ENCODE data around the gene HMGXB4.

The HMGXB4 gene

DNA sequence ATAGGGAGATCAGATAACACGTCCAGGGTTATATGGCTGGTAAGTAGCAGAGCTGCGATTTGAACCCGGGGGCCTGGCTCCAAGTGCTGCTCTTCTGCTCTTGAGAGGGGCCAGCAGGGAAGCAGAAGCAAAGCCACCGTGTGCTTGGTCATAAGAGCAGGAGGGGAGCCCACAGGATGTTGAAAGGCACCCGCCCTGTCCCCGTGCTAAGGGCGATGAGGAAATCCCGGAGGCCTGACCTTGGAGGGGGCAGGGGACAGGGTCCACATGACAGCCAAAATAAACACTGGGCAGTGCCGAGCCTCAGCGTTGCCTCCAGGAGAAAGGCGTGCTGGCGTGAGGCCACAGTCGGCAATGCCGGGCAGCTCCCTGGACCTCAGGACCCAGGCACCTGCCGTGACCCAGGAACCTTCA is 71.2 kb downstream of the HMGXB4 start:
- DNase-seq = peak; percentile 78

DNA sequence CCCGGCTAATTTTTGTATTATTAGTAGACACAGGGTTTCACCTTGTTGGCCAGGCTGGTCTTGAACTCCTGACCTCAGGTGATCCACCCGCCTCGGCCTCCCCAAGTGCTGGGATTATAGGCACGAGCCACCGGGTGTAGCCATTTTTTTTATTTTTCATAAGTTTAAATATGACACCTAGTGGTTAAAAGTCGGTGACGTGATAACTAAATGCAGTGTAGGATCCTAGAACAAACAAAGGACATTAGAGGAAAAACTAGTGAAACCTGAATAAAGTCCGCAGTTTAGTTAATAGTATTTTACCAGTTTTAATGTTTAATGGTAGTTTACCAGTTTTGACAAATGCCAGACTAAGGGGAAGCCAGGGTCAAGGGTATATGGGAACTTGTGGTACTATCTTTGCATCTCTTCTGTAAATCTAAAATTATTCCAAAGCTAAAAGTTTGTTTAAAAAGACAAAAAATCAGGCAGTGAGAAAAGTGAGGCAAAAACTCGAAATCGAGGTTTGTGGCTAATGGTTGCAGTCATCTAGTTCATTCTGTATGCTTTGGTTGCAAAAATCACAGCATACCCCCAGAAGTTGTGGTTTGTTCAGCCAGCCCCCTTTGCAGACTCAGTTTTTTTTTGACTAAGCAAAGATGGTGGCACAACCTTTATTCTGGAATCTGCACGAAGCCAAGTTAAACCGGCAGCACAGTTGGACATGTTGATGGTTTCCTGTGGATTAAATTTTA is 72.0 kb downstream of the HMGXB4 start:
- no peak for DNase-seq

DNA sequence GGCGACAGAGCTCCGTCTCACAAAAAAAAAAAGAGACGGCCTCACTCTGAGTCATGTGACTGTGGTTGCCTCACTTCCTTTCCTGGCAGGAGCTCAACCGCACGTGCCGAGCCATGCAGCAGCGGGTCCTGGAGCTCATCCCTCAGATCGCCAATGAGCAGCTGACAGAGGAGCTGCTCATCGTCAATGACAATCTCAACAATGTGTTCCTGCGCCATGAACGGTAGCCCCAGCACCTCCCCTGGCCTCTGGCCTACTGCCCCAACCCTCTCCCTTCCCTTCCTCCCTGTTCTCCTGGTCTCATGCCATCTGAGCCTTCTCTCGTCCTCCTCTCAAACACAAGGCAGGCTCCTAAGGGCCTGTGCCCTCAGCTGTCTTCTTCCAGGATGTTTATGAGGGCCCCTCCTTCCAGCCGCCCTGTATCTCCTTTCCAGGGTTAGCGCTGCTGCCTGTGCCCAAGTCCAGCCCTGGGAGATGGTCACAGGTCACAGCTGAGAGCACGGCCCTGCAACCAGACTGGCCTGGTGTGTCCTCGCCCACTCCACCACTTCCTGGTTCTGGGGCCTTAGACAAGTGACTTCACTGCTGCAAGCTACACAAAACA is 73.1 kb downstream of the HMGXB4 start:
- DNase-seq = peak; percentile 89

DNA sequence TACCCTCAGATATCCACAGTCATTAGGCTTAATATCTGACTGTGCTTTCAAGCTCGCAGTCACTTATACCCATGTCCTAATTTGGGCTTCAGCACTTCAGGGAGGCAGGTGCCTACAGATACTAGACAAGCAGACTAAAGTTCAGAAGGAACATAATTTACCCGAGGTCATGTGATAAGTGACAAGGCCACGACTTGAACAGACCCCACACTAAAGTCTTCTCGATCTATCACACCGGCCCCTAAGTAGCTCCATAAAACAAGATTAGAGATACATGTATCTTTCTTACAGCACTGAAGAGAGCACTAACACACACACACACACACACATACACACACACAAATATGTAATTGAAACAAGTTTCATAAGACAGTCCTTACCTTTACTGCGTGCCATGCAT is 75.0 kb downstream of the HMGXB4 start:
- DNase-seq = no peak

DNA sequence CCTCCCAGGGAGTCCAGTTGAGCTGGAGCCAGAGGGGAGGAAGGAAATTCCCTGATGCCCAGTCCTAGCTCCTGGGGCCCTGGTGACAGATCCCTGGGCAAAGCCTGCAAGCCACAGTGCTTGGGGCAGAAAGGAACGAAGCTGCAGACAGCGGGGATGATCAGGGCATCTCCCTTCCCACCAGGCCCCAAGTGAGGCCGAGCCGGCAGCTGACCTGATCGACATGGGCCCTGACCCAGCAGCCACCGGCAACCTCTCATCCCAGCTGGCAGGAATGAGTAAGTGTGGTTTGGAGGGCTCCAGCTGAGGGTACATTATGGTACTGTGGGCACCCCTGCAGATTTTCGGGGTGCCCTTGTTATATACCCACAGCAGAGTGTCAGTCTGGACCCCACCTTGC is 75.9 kb downstream of the HMGXB4 start:
- no peak for DNase-seq

DNA sequence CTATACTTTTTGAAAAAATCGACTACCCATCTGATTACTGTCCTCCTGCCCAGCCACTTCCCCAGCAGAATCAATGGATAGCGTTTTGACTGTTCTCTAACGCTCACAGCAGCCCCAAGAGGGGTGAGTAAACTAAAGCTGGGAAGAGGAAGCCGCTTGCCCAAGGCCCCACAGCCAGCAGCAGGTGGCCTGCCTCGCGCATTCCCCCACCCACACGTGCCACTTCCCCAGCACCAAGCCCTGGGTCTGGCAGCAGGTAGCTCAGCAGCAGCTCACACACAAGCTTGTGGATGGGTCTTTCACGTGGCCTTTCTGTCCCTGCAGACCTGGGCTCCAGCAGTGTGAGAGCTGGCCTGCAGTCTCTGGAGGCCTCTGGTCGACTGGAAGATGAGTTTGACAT is 76.7 kb downstream of the HMGXB4 start:
- DNase-seq = no peak

DNA sequence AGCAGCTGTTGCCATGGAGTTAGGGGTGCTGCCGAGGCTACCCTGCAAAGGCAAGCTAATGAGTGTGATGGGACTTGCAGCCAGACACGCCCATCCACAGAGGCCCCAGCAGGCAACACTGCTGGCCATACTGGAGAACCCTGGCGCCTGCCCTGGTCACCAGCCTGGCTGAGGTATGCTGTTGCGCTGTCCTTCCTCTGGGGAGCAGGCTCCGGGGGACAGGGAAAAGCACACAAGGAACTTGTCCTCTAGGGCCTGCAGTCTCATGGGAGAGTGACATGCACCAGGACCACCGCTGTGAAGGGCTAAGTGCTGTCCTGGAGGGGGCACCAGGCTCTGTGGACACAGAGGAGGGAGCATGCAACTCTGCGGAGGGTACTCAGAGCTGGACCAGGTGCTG is 78.2 kb downstream of the HMGXB4 start:
- DNase-seq = no peak

DNA sequence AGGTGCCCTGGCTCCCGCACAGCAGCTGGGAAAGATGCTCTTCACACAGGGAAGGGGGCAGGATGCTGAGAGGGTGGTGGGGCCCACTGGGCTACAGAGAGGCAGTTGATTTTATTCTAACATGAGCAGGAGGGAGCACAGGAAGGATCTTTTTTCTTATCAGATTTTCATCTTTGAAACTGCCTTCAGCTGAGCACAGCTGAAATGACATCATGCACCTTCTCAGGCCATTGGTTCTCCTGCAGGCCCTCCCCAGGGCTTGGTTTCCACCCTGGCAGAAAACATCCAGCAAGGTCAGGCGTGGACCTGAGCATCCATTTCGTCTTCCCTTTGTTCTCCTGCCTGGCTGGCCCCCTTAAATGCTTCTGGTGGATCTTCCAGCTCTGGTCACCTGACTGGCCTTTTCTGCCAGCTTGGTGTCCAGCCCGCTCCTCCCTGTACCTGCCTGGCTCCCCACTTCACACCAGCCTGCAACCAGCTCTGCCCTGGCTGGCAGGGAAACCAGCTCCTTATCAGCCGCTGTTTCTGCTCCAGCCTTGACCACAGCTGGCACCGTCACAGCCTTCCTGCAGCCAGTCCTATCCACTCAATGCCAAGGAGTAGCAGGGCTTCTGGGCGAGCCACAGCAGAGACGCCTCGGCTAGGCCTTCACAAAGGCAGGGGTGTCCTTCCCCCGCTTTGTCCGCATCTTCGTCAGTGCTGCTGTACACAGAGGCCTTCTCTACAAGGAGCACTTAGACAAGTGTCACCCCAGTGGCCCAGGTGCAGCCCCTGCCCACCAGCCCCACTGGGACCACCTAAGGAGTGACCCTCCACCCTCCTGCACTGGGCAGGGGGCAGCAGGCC is 78.9 kb downstream of the HMGXB4 start:
- DNase-seq = no peak

DNA sequence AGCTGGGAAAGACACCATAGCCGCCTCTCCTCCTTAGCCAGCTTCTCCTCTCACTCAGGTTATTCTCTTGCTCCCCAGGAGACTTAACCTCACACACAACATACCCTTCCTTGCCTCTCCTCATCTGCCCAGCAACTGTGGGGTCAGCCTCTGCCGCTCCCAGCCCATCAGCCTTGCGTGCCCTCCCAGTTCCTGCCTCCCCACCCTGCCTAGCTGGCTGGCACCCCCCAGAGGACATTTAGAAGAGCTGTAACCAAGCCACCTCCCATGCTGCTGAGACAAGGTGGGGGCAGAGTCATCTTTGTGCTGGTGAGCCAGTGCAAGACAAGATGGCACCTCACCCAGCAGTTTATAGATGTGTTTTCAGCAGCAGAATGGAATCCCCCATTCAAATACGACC is 80.6 kb downstream of the HMGXB4 start:
- DNase-seq = no peak

DNA sequence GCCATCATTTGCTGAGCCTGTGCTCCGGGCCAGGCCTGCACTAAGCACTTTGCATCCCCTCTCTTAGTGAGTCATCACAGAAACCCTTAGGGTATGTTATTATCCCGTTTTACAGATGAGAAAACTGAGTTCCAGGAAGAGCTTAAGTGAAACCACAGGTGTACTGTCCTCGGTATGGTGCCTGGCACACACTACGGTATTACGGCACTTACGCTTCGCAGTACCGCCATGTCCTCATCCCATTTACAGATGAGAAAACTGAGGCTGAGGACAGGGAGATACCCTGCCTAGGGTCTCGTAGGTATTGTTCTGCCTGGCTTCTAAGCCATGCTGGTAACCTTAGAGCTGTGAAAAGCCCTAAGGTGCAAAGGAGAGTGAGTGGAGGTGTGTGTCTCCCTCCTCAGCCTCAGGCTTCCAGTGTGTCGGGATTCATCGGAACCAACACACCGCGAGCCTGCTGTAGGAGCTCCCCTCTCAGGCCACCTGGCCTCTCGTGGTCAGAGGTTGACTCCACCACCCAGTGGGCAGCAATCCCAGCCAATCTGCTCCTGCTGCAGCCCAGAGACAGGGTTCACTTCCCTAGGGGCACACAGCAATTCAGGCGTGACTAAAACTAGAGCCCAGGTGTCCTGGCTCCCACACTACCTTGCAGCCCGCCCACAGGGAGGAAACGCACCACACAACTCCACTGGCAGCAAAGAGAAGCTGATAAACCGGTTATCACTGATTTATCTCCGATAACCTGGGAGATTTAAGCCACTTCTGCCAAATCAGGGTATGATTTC is 84.0 kb downstream of the HMGXB4 start:
- DNase-seq = no peak

DNA sequence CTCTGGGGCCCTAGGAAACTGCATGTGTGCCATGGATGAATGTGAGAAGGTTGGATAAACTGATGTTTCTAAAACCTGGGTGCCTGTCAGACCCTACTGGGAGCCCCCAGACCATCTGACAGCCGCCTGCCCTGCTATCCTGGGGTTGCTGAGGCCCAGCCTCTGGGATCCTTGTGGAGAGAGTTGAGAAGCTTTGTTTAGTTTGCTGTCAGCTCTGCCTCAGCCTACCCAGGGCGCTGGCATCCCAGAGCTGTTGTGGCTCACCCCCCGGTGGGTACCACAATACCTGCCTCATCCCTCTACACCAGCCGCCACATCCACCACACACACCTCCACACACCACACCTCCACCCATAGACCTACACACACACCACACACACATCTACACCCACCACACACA is 85.1 kb downstream of the HMGXB4 start:
- no peak for DNase-seq

DNA sequence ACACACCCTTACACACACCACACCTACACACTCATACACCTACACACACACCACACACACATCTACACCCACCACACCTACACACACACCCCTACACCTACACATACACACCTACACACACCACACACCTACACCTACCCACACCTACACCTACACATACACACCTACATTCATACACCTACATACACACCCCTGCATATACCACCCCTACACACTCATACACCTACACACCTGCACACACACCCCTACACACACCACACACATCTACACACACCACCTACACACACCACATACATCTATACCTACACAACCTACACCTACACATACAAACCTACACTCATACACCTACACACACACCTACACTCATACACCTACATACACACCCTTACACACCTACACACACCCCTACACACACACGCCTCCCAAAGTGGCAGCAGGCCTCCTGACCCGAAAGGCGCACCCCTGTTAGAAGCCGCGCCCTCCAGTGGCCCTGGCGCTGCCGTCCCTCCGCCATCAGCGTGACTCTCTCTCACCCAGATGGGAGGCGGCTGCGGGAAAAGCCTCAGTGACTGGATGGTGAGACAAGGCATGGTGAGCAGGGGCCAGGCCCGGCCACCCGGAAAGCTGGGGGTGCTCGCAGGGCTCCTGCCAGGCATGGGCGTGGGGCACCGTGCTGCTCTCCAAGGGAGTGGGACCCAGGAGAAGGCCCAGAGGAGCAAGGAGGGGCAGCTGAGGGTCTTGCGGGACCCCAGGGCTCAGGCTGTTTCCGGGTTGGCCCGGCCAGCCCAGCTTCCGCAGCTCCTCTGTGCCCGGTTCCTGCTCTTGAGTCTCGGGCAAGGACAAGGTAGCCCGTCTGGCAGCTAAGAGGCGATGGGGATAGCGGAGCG is 86.6 kb downstream of the HMGXB4 start:
- no peak for DNase-seq

DNA sequence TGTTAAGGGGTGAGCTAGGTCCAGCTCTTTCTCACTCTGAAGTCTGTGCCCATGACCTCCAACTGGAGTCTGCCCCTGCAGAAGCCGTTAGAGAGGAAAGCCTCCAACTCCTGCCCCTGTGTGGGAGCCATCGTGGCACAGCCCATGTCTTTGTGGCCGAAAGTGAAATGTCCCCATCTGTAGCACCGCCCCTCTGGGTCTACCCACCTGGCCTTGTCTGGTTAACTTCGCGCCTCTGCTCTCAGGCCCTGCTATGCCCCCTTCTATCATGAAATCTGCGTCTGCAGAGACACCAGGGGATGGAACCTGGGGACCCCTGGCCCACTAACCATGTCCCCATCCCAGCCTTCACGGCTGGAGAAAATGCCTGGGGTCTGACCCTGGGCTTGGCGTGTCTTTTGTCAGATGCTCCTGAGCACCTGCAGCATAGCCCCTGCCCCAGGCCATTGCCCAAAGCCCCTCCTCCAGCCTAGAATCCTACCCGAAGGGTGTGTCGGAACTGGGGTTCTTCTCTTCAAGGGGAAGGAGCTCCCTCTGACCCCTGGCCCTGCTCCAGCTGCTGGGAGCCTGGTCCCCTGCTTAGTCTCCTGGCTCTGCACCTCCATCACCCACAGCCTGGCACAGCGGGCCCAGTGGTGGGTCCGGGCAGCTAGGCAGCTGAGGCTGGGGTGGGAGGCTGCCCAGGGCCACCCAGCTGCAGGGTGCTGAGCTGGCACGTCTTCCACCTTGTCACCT is 87.8 kb downstream of the HMGXB4 start:
- no peak for DNase-seq
